ENCODE measurements around the gene PLCG2. TPM values are rescaled to one million over a fixed set of nuclear protein-coding genes. Genes with fewer than 3 reads are reported as not detected.

PLCG2 gene
- polyA plus RNA-seq, 1 experiment: 0.22 TPM

DNA sequence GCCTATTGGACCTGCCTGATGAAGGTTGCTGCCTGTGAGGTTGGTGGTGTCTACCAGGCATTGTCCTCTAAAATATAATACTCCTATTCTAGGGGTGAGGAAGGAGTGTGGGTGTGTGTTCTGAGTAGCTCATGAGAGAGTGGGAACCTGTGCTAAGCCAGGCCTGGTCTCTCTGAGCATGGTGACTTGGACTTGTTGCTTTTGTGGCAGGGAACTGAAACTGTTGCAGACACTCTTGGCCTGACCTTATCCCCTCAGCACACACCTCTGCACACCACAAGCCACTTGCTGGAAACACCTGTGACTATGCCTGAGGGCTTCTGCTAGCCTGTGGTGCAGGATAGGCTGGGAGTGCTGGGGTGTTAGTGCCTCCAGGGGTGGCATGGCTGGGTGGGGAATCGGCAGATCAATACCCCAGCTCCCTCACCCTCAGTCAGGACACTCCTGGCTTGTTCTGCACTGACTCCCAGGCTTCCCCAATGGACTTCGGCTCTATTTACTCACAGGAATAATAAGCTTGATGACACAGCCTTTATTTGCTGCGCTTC is 29.9 kb downstream of the PLCG2 start:
- H3K27me3 ChIP-seq (ENCODE audit: control insufficient read depth, insufficient read depth, low read length): no peaks in the 10 kb centered on the region
- no peak overlapping the region for H3K4me3 ChIP-seq (ENCODE audit: low read depth, low read length)
- TF ChIP-seq, protein P1, sequence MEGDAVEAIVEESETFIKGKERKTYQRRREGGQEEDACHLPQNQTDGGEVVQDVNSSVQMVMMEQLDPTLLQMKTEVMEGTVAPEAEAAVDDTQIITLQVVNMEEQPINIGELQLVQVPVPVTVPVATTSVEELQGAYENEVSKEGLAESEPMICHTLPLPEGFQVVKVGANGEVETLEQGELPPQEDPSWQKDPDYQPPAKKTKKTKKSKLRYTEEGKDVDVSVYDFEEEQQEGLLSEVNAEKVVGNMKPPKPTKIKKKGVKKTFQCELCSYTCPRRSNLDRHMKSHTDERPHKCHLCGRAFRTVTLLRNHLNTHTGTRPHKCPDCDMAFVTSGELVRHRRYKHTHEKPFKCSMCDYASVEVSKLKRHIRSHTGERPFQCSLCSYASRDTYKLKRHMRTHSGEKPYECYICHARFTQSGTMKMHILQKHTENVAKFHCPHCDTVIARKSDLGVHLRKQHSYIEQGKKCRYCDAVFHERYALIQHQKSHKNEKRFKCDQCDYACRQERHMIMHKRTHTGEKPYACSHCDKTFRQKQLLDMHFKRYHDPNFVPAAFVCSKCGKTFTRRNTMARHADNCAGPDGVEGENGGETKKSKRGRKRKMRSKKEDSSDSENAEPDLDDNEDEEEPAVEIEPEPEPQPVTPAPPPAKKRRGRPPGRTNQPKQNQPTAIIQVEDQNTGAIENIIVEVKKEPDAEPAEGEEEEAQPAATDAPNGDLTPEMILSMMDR (IDR thresholded peaks at IDR 0.05; ENCODE audit: insufficient read depth, low read depth, low read length): no peak
- ChIA-PET POLR2A (no interaction called here), CTCF (no interaction called here)
- DNase-seq (ENCODE audit: low read depth): no peak
- no peaks in the 10 kb centered on the region for H3K36me3 ChIP-seq (ENCODE audit: control insufficient read depth, insufficient read depth, low read length)

DNA sequence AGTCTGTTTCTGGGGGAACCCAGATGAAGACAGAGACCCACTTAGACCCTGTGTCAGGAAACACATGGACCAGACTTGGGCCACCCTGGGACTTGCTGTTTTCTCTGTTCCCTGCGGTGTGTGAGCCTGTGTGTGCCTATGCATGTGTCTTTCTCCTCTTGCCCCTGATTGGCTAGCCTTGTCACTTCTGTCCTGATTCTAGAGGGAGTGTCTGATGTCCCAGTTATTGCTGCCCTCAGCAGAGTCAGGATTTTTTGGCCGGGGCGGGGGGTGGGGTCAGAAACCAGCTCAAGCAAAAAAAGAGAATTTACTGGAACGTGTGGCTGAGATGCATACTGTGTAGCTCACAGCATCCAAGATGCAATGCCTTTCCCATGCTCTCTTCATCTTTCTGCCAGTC is 30.5 kb downstream of the PLCG2 start:
- CTCF ChIA-PET: no interaction called here

DNA sequence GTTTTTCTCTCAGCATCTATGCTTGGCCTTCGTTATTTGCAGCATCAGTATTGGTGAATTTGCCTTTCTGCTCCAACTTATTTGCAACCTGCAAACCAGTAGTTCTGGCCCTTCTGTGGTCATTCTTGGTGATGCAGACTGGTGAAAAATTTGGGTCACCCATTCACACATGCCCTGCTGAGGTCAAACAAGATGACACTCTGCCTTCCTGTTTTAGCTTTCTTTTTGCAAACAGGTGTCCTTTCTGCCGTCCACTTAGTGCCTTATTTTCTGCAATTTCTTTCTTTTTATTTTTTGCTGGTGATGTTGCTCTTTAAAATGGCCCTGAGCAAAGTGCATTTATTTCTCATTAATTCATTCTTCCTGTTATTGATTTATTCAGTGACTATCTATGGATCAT is 31.3 kb downstream of the PLCG2 start:
- CTCF ChIA-PET: no interaction called here
- Histone ChIP-seq H3K4me3 (ENCODE audit: low read depth, low read length) (no peak overlapping the region), H3K36me3 (ENCODE audit: control insufficient read depth, insufficient read depth, low read length) (no peaks in the 10 kb centered on the region), H3K27me3 (ENCODE audit: control insufficient read depth, insufficient read depth, low read length) (no peaks in the 10 kb centered on the region)
- no peak for DNase-seq (ENCODE audit: low read depth)
- TF ChIP-seq, protein P1 (IDR thresholded peaks at IDR 0.05; ENCODE audit: insufficient read depth, low read depth, low read length): no peak
- POLR2A ChIA-PET: no interaction called here

More for the DNA sequence above, 30.5 kb downstream of the PLCG2 start:
- no peak for DNase-seq (ENCODE audit: low read depth)
- Histone ChIP-seq H3K27me3 (ENCODE audit: control insufficient read depth, insufficient read depth, low read length) (no peaks in the 10 kb centered on the region), H3K4me3 (ENCODE audit: low read depth, low read length) (no peak overlapping the region), H3K36me3 (ENCODE audit: control insufficient read depth, insufficient read depth, low read length) (no peaks in the 10 kb centered on the region)
- TF ChIP-seq, protein P1 (IDR thresholded peaks at IDR 0.05; ENCODE audit: insufficient read depth, low read depth, low read length): no peak
- POLR2A ChIA-PET: no interaction called here

DNA sequence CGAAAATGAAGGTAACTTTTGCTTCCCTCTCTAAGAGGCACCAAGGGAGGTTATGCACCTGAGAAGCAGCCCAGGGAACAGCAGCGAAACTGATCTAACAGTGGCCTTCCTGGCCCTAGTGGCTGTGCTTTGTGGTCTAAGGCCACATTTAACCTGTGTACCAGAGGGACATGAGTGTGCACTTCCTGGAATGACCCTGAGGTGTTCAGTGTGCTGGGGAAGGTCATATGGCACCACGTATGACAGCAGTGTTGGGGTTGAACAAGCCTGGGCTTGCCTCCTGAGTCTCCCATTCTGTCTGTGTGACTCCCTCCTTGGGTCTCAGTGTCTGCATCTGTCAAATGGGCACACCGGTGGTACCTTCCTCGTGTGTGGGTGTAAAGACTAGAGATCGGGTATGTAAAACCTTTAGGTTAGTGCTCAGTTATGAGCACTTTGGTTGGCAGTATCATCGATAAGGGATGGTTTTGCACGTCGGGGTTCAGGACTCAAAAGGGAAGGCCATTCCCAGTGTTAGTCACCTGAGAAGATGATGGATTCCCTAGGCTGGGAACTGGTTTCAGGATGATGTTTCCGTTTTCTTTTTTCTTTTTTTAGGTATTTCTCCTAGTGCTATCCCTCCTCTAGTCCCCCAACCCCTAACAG is 31.9 kb downstream of the PLCG2 start:
- Histone ChIP-seq H3K4me3 (ENCODE audit: low read depth, low read length) (no peak overlapping the region), H3K36me3 (ENCODE audit: control insufficient read depth, insufficient read depth, low read length) (no peaks in the 10 kb centered on the region), H3K27me3 (ENCODE audit: control insufficient read depth, insufficient read depth, low read length) (no peaks in the 10 kb centered on the region)
- CTCF ChIA-PET: no interaction called here
- POLR2A ChIA-PET: no interaction called here
- TF ChIP-seq, protein P1 (IDR thresholded peaks at IDR 0.05; ENCODE audit: insufficient read depth, low read depth, low read length): no peak
- no peak for DNase-seq (ENCODE audit: low read depth)

DNA sequence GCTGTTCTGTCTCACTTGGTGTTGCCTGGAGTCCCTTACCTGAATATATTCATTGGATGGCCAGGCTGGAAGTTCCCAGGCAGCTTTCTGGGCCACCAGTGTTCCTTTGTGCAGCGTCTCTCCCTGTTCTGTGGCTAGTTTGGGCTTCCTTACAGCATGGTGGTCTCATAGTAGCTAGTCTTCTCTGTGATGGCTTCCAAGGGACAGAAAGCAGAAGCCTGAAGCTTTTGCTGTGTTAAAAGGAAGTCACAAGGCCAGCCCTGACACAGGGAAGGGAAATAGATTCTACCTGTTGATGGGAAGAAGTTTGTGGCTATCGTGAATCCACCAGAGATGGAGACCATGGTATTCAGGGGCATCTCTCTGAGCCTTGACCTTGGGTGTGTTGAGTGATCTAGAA is 34.6 kb downstream of the PLCG2 start:
- TF ChIP-seq, protein P1 (IDR thresholded peaks at IDR 0.05; ENCODE audit: insufficient read depth, low read depth, low read length): no peak
- DNase-seq (ENCODE audit: low read depth): no peak
- CTCF ChIA-PET: interaction anchor here (0.5 kb wide), 1 partner anchor 989 kb away, joined by 3 read pairs; no protein-coding TSS in a partner anchor

More for the DNA sequence above, 34.6 kb downstream of the PLCG2 start:
- H3K27me3 ChIP-seq (ENCODE audit: control insufficient read depth, insufficient read depth, low read length): no peaks in the 10 kb centered on the region
- H3K36me3 ChIP-seq (ENCODE audit: control insufficient read depth, insufficient read depth, low read length): no peaks in the 10 kb centered on the region
- H3K4me3 ChIP-seq (ENCODE audit: low read depth, low read length): no peak overlapping the region
- POLR2A ChIA-PET: no interaction called here
